ENCODE data around the gene INSC. TPM values are rescaled to one million over a fixed set of nuclear protein-coding genes. Genes with fewer than 3 reads are reported as not detected.

Gene INSC
- total and polyA plus RNA-seq, 2 of the 8 experiments (the other 6 are each of a cell fraction or from before 2014, with no cell fraction given), result 0.58 to 0.59 TPM

DNA sequence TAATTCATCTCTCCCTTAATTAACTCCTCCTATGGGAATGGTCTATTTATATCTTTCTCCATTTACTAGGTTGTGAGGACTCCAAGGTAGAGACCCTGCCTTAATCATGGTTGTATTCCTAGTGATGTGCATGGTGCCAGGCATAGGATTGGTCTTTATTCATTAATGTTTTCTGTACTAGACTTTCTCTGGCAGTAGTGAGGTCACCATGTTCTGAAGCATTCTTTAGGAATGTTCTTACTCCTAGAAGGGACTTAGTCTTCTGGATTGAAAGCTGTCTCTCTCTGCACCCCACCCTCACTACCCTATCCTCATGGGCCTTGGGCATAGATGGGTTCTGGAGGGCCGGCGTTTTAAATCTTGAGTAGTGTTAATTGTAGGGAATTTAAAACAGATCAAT is 10.6 kb upstream of the INSC start:
- no peak overlapping the region for H4K91ac ChIP-seq (replicated peaks; ENCODE audit: insufficient read length, low read length)
- FAIRE-seq (no peak), DNase-seq (ENCODE audit: low read depth in 1 of 2, low spot score in 2 of 2) (no peak)
- H3K79me1 ChIP-seq (ENCODE audit: low read depth, low read length), result no peaks in the 10 kb centered on the region
- H3K14ac ChIP-seq (ENCODE audit: insufficient read length), result no peak overlapping the region
- no peaks in the 10 kb centered on the region for H3K9me3 ChIP-seq (ENCODE audit: insufficient read depth in 2 of 2, low read depth in 1 of 2, low read length in 1 of 2)
- H3K9ac ChIP-seq (replicated peaks in 1 of 4; ENCODE audit: extremely low read depth in 1 of 4, low read depth in 3 of 4, low read length in 3 of 4), result no peak overlapping the region
- no peak overlapping the region for H2BK120ac ChIP-seq (replicated peaks; ENCODE audit: low read depth, low read length)
- no peak overlapping the region for H3K56ac ChIP-seq (replicated peaks; ENCODE audit: insufficient read length, low read depth, low read length)
- H3K23me2 ChIP-seq (ENCODE audit: low read depth, low read length), result no peaks in the 10 kb centered on the region
- no peak overlapping the region for H3K23ac ChIP-seq (ENCODE audit: insufficient read length)
- H3K4me2 ChIP-seq (ENCODE audit: insufficient read depth in 1 of 2, low read depth in 2 of 2, low read length in 2 of 2), result no peak overlapping the region
- no peak overlapping the region for H3K18ac ChIP-seq (ENCODE audit: extremely low read depth, low read length)
- H2BK20ac ChIP-seq (ENCODE audit: low read length), result no peak overlapping the region
- no peak overlapping the region for H3K4ac ChIP-seq (replicated peaks; ENCODE audit: insufficient read length, low read depth, low read length)
- POLR2A ChIA-PET (ENCODE audit: partially characterized antibody), result no interaction called here
- no peaks in the 10 kb centered on the region; a peak in 1 of 7 replicates for H3K27me3 ChIP-seq (replicated peaks in 1 of 4; ENCODE audit: control insufficient read depth in 3 of 4, extremely low read depth in 1 of 4, insufficient read depth in 3 of 4, low read length in 3 of 4)
- no peaks in the 10 kb centered on the region for H3K36me3 ChIP-seq (ENCODE audit: control insufficient read depth in 2 of 4, insufficient read depth in 4 of 4, low read length in 3 of 4)
- no peak overlapping the region for H2BK5ac ChIP-seq (ENCODE audit: low read depth, low read length)
- H2BK15ac ChIP-seq (ENCODE audit: low read length), result no peak overlapping the region
- no peak overlapping the region for H3K27ac ChIP-seq (ENCODE audit: low read depth, low read length)
- no peaks in the 10 kb centered on the region for H4K20me1 ChIP-seq (replicated peaks in 1 of 2; ENCODE audit: control insufficient read depth in 1 of 2, insufficient read depth in 2 of 2, low read length in 2 of 2)
- no peak overlapping the region for H4K5ac ChIP-seq (ENCODE audit: insufficient read length, low read depth, low read length)
- TF ChIP-seq CREB1 (IDR thresholded peaks at IDR 0.05) (no peak), RNF2 (IDR thresholded peaks at IDR 0.05; ENCODE audit: borderline replicate concordance, low read depth, low read length, missing control alignments, poor library complexity, severe bottlenecking) (no peak), SIRT6 (IDR thresholded peaks at IDR 0.05; ENCODE audit: low read length) (no peak), KDM1A (IDR thresholded peaks at IDR 0.05; ENCODE audit: borderline replicate concordance, low read length) (no peak), HDAC6 (IDR thresholded peaks at IDR 0.05; ENCODE audit: low read depth, low read length) (no peak), EGR1 (IDR thresholded peaks at IDR 0.05; ENCODE audit: borderline replicate concordance, low read depth, low read length) (no peak), CEBPB (IDR thresholded peaks at IDR 0.05; ENCODE audit: low read depth, low read length) (no peak), RAD21 (IDR thresholded peaks at IDR 0.05 in 1 of 2, conservative IDR thresholded peaks at IDR 0.05 in 1 of 2; ENCODE audit: low read depth in 2 of 2, low read length in 2 of 2) (no peak), EP300 (IDR thresholded peaks at IDR 0.05; ENCODE audit: borderline replicate concordance in 1 of 2, low read depth in 2 of 2, low read length in 2 of 2) (no peak), NANOG (IDR thresholded peaks at IDR 0.05; ENCODE audit: insufficient read depth, low read depth, low read length, poor library complexity, severe bottlenecking) (no peak), KDM5A (IDR thresholded peaks at IDR 0.05; ENCODE audit: low read length) (no peak), SP4 (IDR thresholded peaks at IDR 0.05; ENCODE audit: low read length) (no peak), BRCA1 (IDR thresholded peaks at IDR 0.05; ENCODE audit: low read depth, low read length) (no peak), YY1 (IDR thresholded peaks at IDR 0.05; ENCODE audit: low read depth, low read length) (no peak), RXRA (IDR thresholded peaks at IDR 0.05; ENCODE audit: insufficient read depth, low read depth, low read length) (no peak)
- H3K79me2 ChIP-seq (ENCODE audit: control insufficient read depth in 1 of 2, insufficient read depth in 2 of 2, low read length in 2 of 2), result no peaks in the 10 kb centered on the region
- no peaks in the 10 kb centered on the region for H3K4me1 ChIP-seq (replicated peaks in 1 of 4; ENCODE audit: control insufficient read depth in 3 of 4, insufficient read depth in 4 of 4, low read length in 3 of 4)
- 93% methylated on average over 2 of the region's 2 CpGs; no CpG with 5 or more reads in 1 of the 2 experiments for WGBS, 2 experiments (ENCODE audit: extremely low coverage in 1 of 2, insufficient coverage in 1 of 2, insufficient read length in 1 of 2, insufficient replicate concordance in 2 of 2, low coverage in 1 of 2, low lambda C conversion rate in 2 of 2, missing lambda C conversion rate in 1 of 2)
- CTCF ChIA-PET (ENCODE audit: partially characterized antibody), result interaction anchor here (0.8 to 13.8 kb wide), 8 partner anchors 9 to 102 kb away, joined by 3 to 177 read pairs (median 10); partner anchors contain the start of gene CALCB
- H2AK5ac ChIP-seq (ENCODE audit: low read depth, low read length), result no peak overlapping the region
- H2BK12ac ChIP-seq (ENCODE audit: low read depth, low read length), result no peak overlapping the region
- H2AFZ ChIP-seq (ENCODE audit: low read length), result no peak overlapping the region
- H4K8ac ChIP-seq (ENCODE audit: extremely low read depth, insufficient read depth, low read length), result no peak overlapping the region
- no peak overlapping the region for H3K4me3 ChIP-seq (ENCODE audit: extremely low read depth in 1 of 4, insufficient read depth in 2 of 4, low read depth in 3 of 4, low read length in 4 of 4)
